SU-DHL-6 (cell line): ENCODE data around the gene PDK3.

Source experiments
- EZH2phosphoT487 ChIP-seq: fragments of 200-600 bp; sonication (generic), shearing (Covaris generic); conservative IDR thresholded peaks from 2 replicates; pipeline ENCODE4 v1.6.1; 2018; ENCODE audit warnings: mild to moderate bottlenecking, antibody characterized with exemption, low read length, moderate library complexity, mixed read lengths
- TF ChIP-seq, protein P1 (sequence below): fragments of 200-600 bp; sonication (generic); IDR thresholded peaks from one replicate; pipeline ENCODE4 v1.5.1; 2017; ENCODE audit warnings: antibody characterized with exemption, mild to moderate bottlenecking, low read length, moderate library complexity; ENCODE audit not compliant: insufficient read depth, poor library complexity, severe bottlenecking

DNA sequence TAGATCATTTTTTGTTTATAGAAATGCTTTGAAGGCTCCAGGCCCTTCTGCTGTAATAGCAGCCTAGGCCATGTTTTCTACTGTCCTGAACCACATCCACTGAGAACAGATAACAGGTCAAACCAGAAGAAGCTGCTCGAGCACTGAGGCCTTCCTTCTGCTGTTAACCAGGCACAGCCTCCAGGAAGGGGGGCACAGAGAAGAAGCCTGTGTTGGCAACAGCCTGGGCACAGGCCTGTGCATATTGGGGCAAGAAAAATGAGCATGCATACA lies 37.4 kb upstream of the PDK3 start:
- TF ChIP-seq, protein P1, sequence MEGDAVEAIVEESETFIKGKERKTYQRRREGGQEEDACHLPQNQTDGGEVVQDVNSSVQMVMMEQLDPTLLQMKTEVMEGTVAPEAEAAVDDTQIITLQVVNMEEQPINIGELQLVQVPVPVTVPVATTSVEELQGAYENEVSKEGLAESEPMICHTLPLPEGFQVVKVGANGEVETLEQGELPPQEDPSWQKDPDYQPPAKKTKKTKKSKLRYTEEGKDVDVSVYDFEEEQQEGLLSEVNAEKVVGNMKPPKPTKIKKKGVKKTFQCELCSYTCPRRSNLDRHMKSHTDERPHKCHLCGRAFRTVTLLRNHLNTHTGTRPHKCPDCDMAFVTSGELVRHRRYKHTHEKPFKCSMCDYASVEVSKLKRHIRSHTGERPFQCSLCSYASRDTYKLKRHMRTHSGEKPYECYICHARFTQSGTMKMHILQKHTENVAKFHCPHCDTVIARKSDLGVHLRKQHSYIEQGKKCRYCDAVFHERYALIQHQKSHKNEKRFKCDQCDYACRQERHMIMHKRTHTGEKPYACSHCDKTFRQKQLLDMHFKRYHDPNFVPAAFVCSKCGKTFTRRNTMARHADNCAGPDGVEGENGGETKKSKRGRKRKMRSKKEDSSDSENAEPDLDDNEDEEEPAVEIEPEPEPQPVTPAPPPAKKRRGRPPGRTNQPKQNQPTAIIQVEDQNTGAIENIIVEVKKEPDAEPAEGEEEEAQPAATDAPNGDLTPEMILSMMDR: no peak
- TF ChIP-seq EZH2phosphoT487: no peak
